Mucosa of rectum (tissue), 2 donors: ENCODE measurements around the gene HDHD2.

Experiments used
- H3K27ac ChIP-seq, 2 donors: one replicate each; pipeline ENCODE4 v1.7.0; 2013; ENCODE audit warnings: inconsistent platforms in 2 of 2, low read depth in 2 of 2, low read length in 2 of 2
- H3K27me3 ChIP-seq, 2 donors: one replicate each; pipeline ENCODE4 v1.7.0; 2013; ENCODE audit warnings: low read length in 2 of 2; ENCODE audit not compliant: control insufficient read depth in 2 of 2, insufficient read depth in 2 of 2
- H3K36me3 ChIP-seq, 2 donors: one replicate each; pipeline ENCODE4 v1.7.0; 2013; ENCODE audit warnings: low read length in 2 of 2; ENCODE audit not compliant: control insufficient read depth in 2 of 2, insufficient read depth in 2 of 2
- H3K4me1 ChIP-seq, 2 donors: one replicate each; pipeline ENCODE4 v1.7.0; 2013; ENCODE audit warnings: low read length in 2 of 2, mild to moderate bottlenecking in 1 of 2; ENCODE audit not compliant: control insufficient read depth in 2 of 2, insufficient read depth in 2 of 2
- H3K4me3 ChIP-seq, 2 donors: one replicate each; pipeline ENCODE4 v1.7.0; 2013; ENCODE audit warnings: low read length in 2 of 2
- H3K9ac ChIP-seq, 2 donors: one replicate each; pipeline ENCODE4 v1.7.0; 2013; ENCODE audit warnings: low read length in 2 of 2, low read depth in 1 of 2, mild to moderate bottlenecking in 1 of 2
- H3K9me3 ChIP-seq, 2 donors: one replicate each; pipeline ENCODE4 v1.7.0; 2013; ENCODE audit warnings: low read length in 2 of 2; ENCODE audit not compliant: control insufficient read depth in 2 of 2
- donor health status: healthy.
- donor health status: Normal muscosa, but diverticular disease.

The HDHD2 gene

DNA sequence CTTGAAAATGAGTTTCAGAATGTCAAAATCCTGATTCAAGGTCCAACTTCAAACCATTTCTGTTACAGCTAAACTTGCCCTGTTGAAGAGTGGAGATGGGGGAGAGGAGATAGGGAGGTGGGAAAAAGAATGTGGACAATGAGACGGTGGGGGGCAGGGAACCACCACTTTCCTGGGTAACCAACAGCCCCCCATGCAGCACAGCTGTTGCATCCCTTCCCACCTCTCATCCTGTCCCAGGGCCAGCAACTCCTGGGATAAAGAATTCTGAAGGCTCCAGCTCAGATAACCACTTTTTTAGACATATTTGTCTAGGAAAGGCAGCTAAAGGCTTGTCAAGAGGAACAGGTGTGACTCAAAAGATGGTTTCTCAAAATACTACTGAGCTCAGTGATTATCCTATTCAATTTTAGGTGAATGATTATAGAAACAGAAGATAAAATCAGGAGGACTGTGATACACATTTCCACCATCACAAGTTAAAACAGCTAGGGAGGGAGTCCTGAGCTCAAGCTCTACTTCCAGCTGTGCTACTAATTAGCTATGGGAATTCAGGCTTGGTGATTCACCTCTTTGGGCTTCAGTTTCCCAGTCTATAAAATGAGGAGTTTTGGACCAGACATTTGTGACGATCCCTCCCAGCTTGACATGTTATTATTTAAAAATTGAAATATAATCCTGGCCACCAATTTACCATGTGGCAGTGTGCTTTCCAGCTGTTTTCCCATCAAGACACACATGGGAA lies 36.3 kb downstream of the HDHD2 start:
- peaks cover 32 to 42% of the 10 kb centered on the region in 2 donors for H3K36me3 ChIP-seq

DNA sequence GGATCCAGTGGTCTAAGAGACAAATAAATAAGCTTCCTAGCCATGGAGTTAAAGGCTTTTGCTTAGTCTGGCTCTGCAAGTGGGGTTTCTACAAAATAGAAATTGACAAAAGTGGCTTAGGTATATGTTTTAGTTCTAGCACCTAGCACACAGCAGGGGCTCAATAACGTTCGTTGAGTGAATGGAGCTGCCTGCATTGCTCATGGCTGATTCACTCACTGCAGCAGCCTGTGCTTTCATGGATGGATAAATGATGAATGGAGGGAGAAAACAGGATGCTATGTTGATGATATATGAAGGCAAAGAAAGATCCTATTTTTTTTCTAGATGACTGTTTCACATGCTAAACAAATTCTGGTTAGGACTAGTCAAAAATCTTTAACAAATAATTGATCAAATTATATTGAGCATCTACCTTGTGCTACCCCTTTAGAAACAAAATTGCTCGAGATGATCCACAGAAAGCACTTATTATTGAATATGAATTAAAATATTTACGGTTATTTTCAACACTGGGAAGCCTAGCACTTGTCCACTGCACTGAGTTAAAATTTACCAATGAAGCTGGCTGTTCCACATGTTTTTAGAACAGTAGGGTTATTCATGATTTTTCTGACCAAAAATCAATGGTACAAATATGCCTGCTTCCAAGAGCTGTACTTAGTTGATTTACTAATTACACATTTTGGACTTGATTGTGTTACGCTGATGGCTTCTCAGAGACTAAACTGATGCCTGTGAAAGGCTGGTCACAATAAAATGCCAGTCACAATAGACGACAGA lies 39.6 kb downstream of the HDHD2 start:
- Histone ChIP-seq H3K4me1 (no peaks in the 10 kb centered on the region), H3K9ac (no peak overlapping the region), H3K4me3 (no peak overlapping the region), H3K27ac (no peak overlapping the region), H3K36me3 (peaks cover 40 to 59% of the 10 kb centered on the region in 2 donors), H3K9me3 (no peaks in the 10 kb centered on the region), H3K27me3 (no peaks in the 10 kb centered on the region)

More for the DNA sequence above, 36.3 kb downstream of the HDHD2 start:
- no peaks in the 10 kb centered on the region for H3K27me3 ChIP-seq
- no peaks in the 10 kb centered on the region for H3K9me3 ChIP-seq
- no peaks in the 10 kb centered on the region for H3K4me1 ChIP-seq
- H3K4me3 ChIP-seq, result no peak overlapping the region
- H3K27ac ChIP-seq, result no peak overlapping the region
- no peak overlapping the region for H3K9ac ChIP-seq

DNA sequence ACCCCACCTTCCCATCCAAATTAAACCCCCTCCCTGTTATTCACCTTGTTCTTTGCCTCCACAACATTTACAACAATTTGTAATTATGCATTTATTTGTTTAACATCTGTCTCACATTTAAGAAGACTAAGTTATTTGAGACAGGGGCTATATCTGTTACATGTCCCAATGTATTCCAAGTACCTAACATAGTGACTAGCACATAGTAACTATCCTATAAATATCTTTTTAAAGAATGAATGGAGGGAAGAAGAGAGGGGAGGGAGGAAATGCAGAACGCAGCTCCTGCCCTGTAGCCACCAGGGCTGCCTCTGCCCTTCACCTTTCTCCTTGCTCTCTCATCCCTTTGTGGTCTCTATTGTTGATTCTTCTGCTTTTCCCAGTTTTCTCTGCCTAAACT lies 40.6 kb downstream of the HDHD2 start:
- Histone ChIP-seq H3K9ac (no peak overlapping the region), H3K4me1 (no peaks in the 10 kb centered on the region), H3K36me3 (peaks cover 36 to 56% of the 10 kb centered on the region in 2 donors), H3K9me3 (no peaks in the 10 kb centered on the region), H3K27ac (no peak overlapping the region), H3K4me3 (no peak overlapping the region), H3K27me3 (no peaks in the 10 kb centered on the region)

DNA sequence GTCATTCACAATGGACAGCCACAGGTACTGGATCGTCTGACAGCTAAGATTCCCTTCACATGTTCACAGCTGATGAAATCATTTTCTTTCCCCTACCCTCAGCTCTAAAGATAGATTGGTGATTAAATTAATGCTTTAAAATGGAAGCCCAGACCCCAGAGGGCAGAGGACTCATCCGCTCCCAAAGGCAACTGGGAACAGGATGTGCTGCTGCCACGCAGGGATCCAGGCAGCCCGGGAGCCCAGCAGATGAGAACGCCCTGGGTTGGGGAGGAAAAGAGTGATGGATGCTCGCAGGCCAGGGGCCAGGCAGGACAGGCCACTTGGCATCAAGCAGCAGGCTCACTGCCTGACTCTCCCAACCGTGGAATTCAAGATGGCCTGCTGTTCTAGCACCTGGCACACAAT lies 41.3 kb downstream of the HDHD2 start:
- no peak overlapping the region for H3K9ac ChIP-seq
- H3K36me3 ChIP-seq, result peaks cover 33 to 53% of the 10 kb centered on the region in 2 donors
- no peak overlapping the region for H3K27ac ChIP-seq

DNA sequence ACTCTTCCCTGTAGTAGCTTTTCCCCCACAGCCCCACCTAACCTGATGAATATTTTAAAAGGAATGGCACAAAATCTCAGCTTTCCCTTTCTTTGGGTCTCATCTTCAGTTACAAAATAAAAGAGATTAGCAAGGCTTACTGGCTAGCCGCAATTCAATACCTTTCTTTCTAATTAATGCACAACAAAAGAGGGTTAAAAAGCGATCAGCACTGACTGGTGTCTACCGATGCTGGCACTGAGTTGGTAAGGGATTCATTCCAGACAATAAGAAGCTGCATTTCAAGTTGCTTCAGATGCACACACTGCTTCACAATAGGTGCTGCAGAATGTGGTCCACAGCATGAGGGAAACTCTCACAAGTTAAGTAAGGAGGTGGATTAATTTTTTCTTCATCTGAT lies 41.9 kb downstream of the HDHD2 start:
- H3K36me3 ChIP-seq, result peaks cover 31 to 49% of the 10 kb centered on the region in 2 donors

More for the DNA sequence above, 41.3 kb downstream of the HDHD2 start:
- Histone ChIP-seq H3K4me1 (no peaks in the 10 kb centered on the region), H3K4me3 (no peak overlapping the region), H3K27me3 (no peaks in the 10 kb centered on the region), H3K9me3 (no peaks in the 10 kb centered on the region)

DNA sequence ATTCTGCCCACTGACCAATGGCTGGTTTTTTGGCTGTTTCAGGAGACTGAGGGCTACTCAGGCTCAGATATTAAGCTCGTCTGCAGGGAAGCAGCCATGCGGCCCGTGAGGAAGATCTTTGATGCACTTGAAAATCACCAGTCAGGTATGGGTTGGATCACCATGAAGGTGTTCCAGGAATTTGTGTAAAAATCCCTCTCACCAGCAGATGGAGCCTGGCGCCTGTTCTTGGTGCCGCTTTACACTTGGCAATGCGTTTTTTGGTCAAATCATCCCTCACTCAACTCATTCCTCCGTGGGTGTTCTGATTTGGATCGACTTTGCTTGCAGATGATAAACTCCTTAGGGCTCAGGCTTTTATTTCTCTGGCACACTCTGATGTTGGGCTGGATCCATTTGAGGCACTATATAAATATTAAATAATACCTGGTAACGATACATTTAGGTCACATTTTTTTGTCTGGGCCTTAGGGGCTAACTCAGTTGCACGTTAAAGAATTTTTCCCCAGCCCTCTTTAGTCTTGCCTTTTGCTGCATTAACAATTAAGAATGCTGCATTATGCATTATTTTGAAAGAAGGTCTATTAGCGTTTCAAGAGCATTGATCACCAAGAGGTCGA lies 50.0 kb downstream of the HDHD2 start:
- H3K9me3 ChIP-seq, result no peaks in the 10 kb centered on the region
- no peak overlapping the region for H3K9ac ChIP-seq
- H3K27ac ChIP-seq, result no peak overlapping the region
- H3K4me1 ChIP-seq, result no peaks in the 10 kb centered on the region
- no peak overlapping the region for H3K4me3 ChIP-seq
- no peaks in the 10 kb centered on the region for H3K36me3 ChIP-seq
- H3K27me3 ChIP-seq, result no peaks in the 10 kb centered on the region

More for the DNA sequence above, 41.9 kb downstream of the HDHD2 start:
- H3K27me3 ChIP-seq, result no peaks in the 10 kb centered on the region
- H3K9ac ChIP-seq, result no peak overlapping the region
- H3K27ac ChIP-seq, result no peak overlapping the region
- H3K4me3 ChIP-seq, result no peak overlapping the region
- no peaks in the 10 kb centered on the region for H3K9me3 ChIP-seq
- no peaks in the 10 kb centered on the region for H3K4me1 ChIP-seq

DNA sequence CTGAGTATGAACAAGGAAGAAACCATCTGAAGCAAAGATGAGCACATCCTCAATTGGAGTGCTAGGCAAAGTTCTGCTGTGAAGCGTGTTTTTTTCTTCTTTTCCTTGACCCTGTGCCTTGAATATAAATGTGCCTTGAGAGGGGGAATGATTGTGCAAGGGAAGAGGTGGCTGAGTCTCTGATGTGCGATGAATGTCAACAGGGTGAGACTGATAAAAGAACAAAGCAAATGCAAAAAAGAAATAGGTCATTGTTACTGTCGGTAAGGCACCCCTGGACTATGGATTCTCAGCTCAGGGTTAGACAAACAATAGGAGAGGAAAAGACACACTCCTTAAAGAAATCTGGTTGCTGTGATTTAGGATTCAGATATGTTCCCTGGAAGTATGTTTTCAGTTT lies 54.5 kb downstream of the HDHD2 start:
- Histone ChIP-seq H3K27ac (no peak overlapping the region), H3K9ac (no peak overlapping the region), H3K36me3 (no peaks in the 10 kb centered on the region), H3K4me1 (no peaks in the 10 kb centered on the region), H3K27me3 (no peaks in the 10 kb centered on the region), H3K4me3 (no peak overlapping the region), H3K9me3 (no peaks in the 10 kb centered on the region)

DNA sequence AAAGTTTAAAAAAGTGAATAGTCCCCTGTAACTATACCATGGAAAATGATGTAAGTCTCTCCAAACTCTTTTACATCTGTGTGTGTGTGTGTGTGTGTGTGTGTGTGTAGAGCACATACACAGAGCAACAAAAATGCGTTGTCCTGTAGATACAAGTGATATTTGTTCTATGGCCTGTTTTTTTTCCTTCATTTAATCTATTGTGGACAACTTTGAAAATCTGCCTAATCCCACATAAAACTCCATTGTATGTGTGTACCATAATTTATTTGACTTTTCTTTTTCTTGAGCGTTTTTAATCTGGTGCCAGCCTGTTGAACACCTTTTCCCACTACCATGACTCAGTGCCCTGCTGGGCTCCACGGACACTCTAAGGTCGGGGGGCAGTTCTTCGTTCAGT lies 62.6 kb downstream of the HDHD2 start:
- H3K4me3 ChIP-seq, result no peak overlapping the region
- no peaks in the 10 kb centered on the region for H3K27me3 ChIP-seq
- no peaks in the 10 kb centered on the region for H3K36me3 ChIP-seq
- H3K27ac ChIP-seq, result no peak overlapping the region
- no peak overlapping the region for H3K9ac ChIP-seq
- H3K9me3 ChIP-seq, result no peaks in the 10 kb centered on the region
- H3K4me1 ChIP-seq, result no peaks in the 10 kb centered on the region

DNA sequence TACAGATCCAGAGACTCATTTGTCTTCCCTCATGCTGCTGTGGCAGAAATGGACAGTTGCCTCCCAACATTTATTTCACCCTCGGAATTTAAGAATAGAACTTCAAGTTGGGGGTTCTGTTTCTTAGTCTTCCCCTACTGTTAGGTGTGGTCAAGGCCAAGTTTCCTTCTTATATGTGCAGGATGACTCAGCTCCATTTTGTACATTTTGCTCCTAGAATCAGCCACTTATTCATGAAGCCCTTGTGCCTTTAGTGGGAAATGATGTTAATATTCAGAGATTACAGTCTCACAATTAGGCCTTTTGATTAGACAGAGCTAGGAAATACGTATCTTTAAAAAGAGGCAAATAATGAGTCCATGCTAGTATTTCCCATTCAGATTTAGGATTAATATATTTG lies 68.7 kb downstream of the HDHD2 start:
- Histone ChIP-seq H3K36me3 (no peaks in the 10 kb centered on the region), H3K9me3 (no peaks in the 10 kb centered on the region), H3K4me3 (no peak overlapping the region), H3K4me1 (no peaks in the 10 kb centered on the region), H3K9ac (no peak overlapping the region), H3K27ac (no peak overlapping the region), H3K27me3 (no peaks in the 10 kb centered on the region)

DNA sequence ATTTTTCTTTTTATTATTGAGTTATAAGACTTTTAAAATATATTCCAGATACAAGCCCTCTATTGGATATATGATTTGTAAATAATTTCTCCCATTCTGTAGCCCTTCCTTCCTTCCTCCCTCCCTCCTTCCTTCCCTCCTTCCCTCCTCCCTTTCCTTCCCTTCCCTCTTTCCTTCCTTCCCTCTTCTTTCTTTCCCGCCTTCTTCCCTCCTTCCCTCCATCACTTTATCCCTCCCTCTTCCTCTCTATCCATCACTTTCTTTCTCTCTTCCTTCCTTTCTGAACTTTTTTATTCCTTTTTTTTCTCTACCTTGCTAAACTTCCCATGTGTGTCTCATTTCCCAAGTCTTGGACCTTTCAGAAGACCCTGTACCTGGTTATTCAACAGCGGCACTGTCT lies 69.4 kb downstream of the HDHD2 start:
- Histone ChIP-seq H3K4me1 (no peaks in the 10 kb centered on the region), H3K4me3 (no peak overlapping the region), H3K9me3 (no peaks in the 10 kb centered on the region), H3K9ac (no peak overlapping the region), H3K27me3 (no peaks in the 10 kb centered on the region), H3K27ac (no peak overlapping the region), H3K36me3 (no peaks in the 10 kb centered on the region)
